BLaER1 treated with 17β-estradiol and CSF1 and Interleukin-3, amounts not matched to agents 10 nM and 100 nM (cell line): Measurements from ENCODE around the gene TVP23A.
"Not testable (repeated sequence)": the region's sequence is repeated elsewhere in the genome, so short reads cannot be mapped to it uniquely, and the experiment has no call there.

ENCODE experiments used
- H3K27ac ChIP-seq, 11 experiments: shearing (Covaris generic); formaldehyde crosslinking; 2 replicates each; pipeline ENCODE4 v1.8.1; 2022
- H3K27me3 ChIP-seq, 11 experiments: shearing (Covaris generic); formaldehyde crosslinking; 2 replicates each; pipeline ENCODE4 v1.8.1; 2022
- H3K36me3 ChIP-seq, 11 experiments: shearing (Covaris generic); formaldehyde crosslinking; 2 replicates each; pipeline ENCODE4 v1.8.1; 2022
- H3K4me1 ChIP-seq, 10 experiments: shearing (Covaris generic); formaldehyde crosslinking; 2 replicates each; pipeline ENCODE4 v1.8.1; 2022
- H3K4me2 ChIP-seq, 11 experiments: shearing (Covaris generic); formaldehyde crosslinking; 2 replicates each; pipeline ENCODE4 v1.8.1; 2022
- H3K4me3 ChIP-seq, 10 experiments: shearing (Covaris generic); formaldehyde crosslinking; 2 replicates each; pipeline ENCODE4 v1.8.1; 2022
- H3K9ac ChIP-seq, 11 experiments: shearing (Covaris generic); formaldehyde crosslinking; 2 replicates each; pipeline ENCODE4 v1.8.1; 2022
- H3K9me3 ChIP-seq, 11 experiments: shearing (Covaris generic); formaldehyde crosslinking; replicated peaks in 1 of 11; 2 replicates each; pipeline ENCODE4 v1.8.1; 2022
- H4K20me1 ChIP-seq, 11 experiments: shearing (Covaris generic); formaldehyde crosslinking; 2 replicates each; pipeline ENCODE4 v1.8.1; 2022
- Cebpa-rat ChIP-seq, 11 experiments: shearing (Covaris generic); IDR thresholded peaks; 2 replicates each; pipeline ENCODE4 v1.8.1; 2022

Gene TVP23A

DNA sequence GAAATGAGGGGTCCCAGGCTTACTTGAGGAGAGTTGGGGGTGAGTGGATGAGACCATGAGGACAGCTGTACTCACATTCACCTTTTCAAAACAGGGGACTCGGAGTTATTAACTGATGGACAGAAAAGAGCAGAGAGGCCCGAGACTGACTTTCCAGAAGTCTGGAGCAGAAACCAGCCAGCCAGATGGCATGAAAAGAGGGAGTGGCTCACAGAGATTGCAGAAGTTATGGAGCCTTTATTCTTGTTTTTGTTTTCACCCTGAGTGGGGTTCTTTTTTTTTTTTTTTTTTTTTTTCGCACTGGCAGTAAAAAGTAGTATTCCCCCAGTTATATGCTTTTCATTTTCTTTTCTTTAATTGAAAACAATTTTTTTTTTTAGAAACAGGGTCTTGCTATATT lies 18.9 kb downstream of the TVP23A start:
- TF ChIP-seq Cebpa-rat (IDR thresholded peaks at IDR 0.05): no peak
- peaks cover 0 to 4% (median 0%) of the 10 kb centered on the region in 11 experiments; a peak in 1 of 22 replicates for H3K9me3 ChIP-seq
- H3K4me2 ChIP-seq: peak overlapping the region in 4 of 11 experiments; percentile 10 to 68 (median 37); a peak in 6 of 22 replicates
- no peaks in the 10 kb centered on the region for H3K36me3 ChIP-seq
- no peaks in the 10 kb centered on the region for H3K27me3 ChIP-seq
- no peak overlapping the region for H3K4me3 ChIP-seq
- no peaks in the 10 kb centered on the region for H4K20me1 ChIP-seq
- H3K27ac ChIP-seq: peak overlapping the region in 1 of 11 experiments; percentile 13; a peak in 3 of 22 replicates
- H3K4me1 ChIP-seq: peaks cover 0 to 34% (median 2%) of the 10 kb centered on the region in 10 experiments; a peak in 9 of 20 replicates
- H3K9ac ChIP-seq: no peak overlapping the region

DNA sequence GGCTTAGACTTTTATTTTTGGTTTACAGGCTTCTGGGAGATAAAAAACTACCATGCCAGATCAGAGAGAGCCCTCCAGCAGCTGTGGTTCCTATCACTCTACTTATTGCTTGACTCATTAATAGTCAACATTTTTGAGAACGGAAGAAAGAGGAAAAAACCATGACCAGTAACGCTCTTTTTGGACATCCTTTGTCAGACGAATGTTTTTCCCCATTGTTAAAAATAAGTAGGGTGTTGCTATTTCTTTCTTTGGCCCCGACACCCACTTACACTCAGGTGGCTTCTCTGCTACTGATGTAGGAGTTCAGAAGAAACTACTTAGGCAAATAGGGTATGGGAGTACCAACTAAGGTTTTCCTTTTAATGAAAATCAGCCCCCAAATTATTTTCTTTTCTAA lies 27.5 kb downstream of the TVP23A start:
- Histone ChIP-seq H3K4me2 (peak overlapping the region; percentile 3 to 75 (median 20); a peak in 16 of 22 replicates), H3K36me3 (no peaks in the 10 kb centered on the region), H3K4me3 (no peak overlapping the region), H3K27ac (peak overlapping the region in 1 of 11 experiments; percentile 12; a peak in 1 of 22 replicates), H3K27me3 (no peaks in the 10 kb centered on the region), H3K9me3 (peaks cover 0 to 33% (median 19%) of the 10 kb centered on the region in 11 experiments; a peak in 16 of 22 replicates), H4K20me1 (no peaks in the 10 kb centered on the region), H3K4me1 (peaks cover 18 to 30% (median 25%) of the 10 kb centered on the region in 10 experiments), H3K9ac (no peak overlapping the region)
- TF ChIP-seq Cebpa-rat (IDR thresholded peaks at IDR 0.05): no peak

DNA sequence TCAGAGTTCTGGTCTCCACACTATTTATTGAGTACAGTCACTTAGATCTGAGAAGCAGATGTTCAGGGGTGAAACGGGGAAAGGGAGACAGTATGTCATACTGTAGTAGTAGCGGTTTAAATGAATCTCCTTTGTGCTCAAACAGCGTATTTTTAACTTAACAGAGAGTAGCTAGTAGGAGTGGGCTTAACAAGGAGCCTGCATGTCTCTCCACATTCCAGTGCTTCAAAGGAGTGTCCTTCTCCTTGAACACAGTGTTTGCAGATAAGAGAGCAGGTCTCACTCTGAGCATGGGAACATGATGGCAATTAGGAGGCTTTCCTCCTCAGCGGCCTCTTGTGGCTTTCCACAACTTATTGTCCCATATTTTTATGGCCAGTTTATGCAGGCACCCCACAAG lies 30.0 kb downstream of the TVP23A start:
- not testable (repeated sequence) for H4K20me1 ChIP-seq, H3K4me3 ChIP-seq, H3K36me3 ChIP-seq, H3K27me3 ChIP-seq, H3K9ac ChIP-seq, H3K27ac ChIP-seq
- Histone ChIP-seq H3K4me2 (peak overlapping the region in 3 of 11 experiments; percentile 4 to 28 (median 22); a peak in 1 of 22 replicates), H3K9me3 (peaks cover 0 to 33% (median 19%) of the 10 kb centered on the region in 11 experiments; a peak in 16 of 22 replicates), H3K4me1 (peaks cover 15 to 30% (median 25%) of the 10 kb centered on the region in 10 experiments)

DNA sequence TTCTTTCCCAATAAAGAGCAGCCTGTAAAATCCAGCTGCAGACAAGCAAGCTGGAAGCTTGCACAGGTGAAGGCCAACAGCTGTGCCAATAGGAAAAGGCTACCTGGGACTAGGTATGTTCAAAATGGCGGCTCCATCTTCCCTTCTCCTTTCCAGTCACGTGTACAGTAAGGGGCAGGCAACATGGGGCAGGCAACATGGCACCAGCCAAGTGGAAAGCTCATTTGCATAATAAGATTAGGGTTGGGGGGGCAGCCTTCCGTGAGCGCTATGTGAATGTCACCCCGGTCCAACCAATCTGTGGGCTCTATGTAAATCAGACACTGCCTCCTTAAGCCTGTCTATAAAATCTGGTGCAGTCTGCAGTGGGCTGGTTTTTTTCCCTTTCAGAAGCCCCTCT lies 31.3 kb downstream of the TVP23A start:
- H3K4me2 ChIP-seq: no peak overlapping the region
- H3K9ac ChIP-seq: no peak overlapping the region
- no peaks in the 10 kb centered on the region for H4K20me1 ChIP-seq
- H3K4me1 ChIP-seq: peaks cover 7 to 32% (median 22%) of the 10 kb centered on the region in 10 experiments
- H3K4me3 ChIP-seq: no peak overlapping the region
- no peaks in the 10 kb centered on the region for H3K36me3 ChIP-seq
- peaks cover 0 to 29% (median 19%) of the 10 kb centered on the region in 11 experiments; a peak in 16 of 22 replicates for H3K9me3 ChIP-seq
- H3K27ac ChIP-seq: no peak overlapping the region
- TF ChIP-seq Cebpa-rat (IDR thresholded peaks at IDR 0.05): no peak
- no peaks in the 10 kb centered on the region for H3K27me3 ChIP-seq

DNA sequence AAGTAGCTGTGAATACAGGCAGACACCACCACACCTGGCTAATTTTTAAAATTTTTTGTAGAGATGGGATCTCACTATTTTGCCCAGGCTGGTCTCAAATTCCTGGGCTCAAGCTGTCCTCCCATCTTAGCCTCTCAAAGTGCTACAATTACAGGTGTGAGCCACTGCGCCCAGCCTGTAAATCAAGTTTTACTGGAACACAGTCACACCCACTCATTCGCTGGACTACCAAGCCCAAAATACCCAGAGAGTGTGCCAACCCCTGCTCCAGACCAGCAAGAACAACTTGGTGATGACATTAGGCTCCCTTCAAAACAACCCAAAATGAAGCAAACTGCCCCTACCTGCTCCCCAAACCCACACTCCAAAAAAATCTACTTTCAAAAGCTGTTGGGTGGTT lies 36.0 kb downstream of the TVP23A start:
- Histone ChIP-seq H3K27me3 (no peaks in the 10 kb centered on the region), H3K4me1 (peaks cover 0 to 29% (median 18%) of the 10 kb centered on the region in 10 experiments; a peak in 14 of 20 replicates), H4K20me1 (no peaks in the 10 kb centered on the region), H3K36me3 (no peaks in the 10 kb centered on the region), H3K9me3 (peaks cover 0 to 9% (median 0%) of the 10 kb centered on the region in 11 experiments; a peak in 2 of 22 replicates), H3K27ac (no peak overlapping the region), H3K9ac (no peak overlapping the region), H3K4me2 (peak overlapping the region in 3 of 11 experiments; percentile 8 to 26 (median 10); a peak in 1 of 22 replicates), H3K4me3 (no peak overlapping the region)
- no peak for TF ChIP-seq Cebpa-rat (IDR thresholded peaks at IDR 0.05)

DNA sequence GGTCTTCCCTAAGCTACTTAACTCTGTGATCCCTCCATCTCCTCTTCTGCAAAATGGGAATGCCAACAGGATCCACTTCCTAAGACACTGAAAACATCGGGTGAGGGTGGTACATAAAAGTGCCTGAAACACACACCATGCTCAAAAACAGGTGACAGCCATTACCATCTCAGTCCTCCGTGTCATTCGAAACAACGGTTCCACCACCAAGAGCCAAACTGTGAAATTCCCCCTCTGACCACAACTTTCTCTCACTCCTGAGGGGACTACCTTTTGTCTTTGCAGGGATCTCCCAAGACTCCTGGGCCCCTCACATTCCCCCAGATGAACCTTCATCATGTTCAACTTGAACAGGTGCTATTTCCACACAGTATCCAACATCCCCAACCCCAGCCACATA lies 38.0 kb downstream of the TVP23A start:
- no peak overlapping the region for H3K9ac ChIP-seq
- H3K4me3 ChIP-seq: no peak overlapping the region
- H3K4me2 ChIP-seq: no peak overlapping the region; a peak in 1 of 22 replicates
- no peaks in the 10 kb centered on the region for H3K27me3 ChIP-seq
- no peaks in the 10 kb centered on the region for H3K9me3 ChIP-seq
- no peak overlapping the region for H3K27ac ChIP-seq
- no peak for TF ChIP-seq Cebpa-rat (IDR thresholded peaks at IDR 0.05)
- peaks cover 0 to 49% (median 37%) of the 10 kb centered on the region in 10 experiments; a peak in 16 of 20 replicates for H3K4me1 ChIP-seq
- H4K20me1 ChIP-seq: no peaks in the 10 kb centered on the region
- no peaks in the 10 kb centered on the region for H3K36me3 ChIP-seq

DNA sequence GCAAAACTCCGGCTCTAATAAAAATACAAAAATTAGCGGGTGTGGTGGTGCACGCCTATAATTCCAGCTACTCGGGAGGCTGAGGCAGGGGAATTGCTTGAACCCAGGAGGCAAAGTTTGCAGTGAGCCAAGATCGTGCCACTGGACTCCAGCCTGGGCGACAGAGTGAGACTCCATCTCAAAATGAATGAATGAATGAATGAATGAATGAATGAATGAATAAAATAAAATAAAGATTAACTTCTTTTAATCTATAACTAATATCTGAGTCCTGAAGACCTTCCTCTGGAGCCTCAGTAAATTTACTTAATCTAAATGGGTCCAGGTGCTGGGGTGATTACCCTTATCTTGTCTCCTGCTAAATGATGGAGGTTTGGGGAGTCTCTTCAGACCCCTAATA lies 38.7 kb downstream of the TVP23A start:
- not testable (repeated sequence) for H3K36me3 ChIP-seq, H3K9me3 ChIP-seq, H3K4me2 ChIP-seq, H3K9ac ChIP-seq, H3K4me3 ChIP-seq, H3K27ac ChIP-seq, H3K27me3 ChIP-seq, H4K20me1 ChIP-seq
- peaks cover 4 to 57% (median 43%) of the 10 kb centered on the region in 10 experiments for H3K4me1 ChIP-seq

DNA sequence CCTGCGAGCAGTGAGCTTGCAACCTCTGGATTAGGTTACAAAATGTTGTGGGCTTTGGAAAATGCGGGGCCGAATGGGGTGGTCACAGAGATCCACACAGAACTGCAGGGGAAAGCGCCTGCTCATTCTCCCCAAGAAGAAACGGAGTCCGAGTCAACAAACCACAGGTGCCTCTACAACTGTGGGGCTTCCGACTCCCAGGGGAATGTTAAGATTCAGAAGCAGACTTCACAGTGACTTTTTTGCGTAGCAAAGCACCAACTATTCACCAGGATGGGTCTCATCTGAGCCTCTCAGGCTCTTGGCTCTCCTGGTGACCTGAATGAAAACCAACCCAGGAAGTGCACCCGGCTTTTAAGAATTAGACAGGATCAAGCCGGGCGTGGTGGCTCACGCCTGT lies 41.2 kb downstream of the TVP23A start:
- Histone ChIP-seq H3K27ac (no peak overlapping the region), H3K27me3 (no peaks in the 10 kb centered on the region), H3K36me3 (no peaks in the 10 kb centered on the region), H3K4me3 (no peak overlapping the region), H3K9ac (no peak overlapping the region; a peak in 1 of 22 replicates), H3K4me1 (peaks cover 23 to 56% (median 47%) of the 10 kb centered on the region in 10 experiments), H4K20me1 (no peaks in the 10 kb centered on the region), H3K9me3 (no peaks in the 10 kb centered on the region), H3K4me2 (peak overlapping the region in 10 of 11 experiments; percentile 9 to 77 (median 55); a peak in 18 of 22 replicates)
- no peak for TF ChIP-seq Cebpa-rat (IDR thresholded peaks at IDR 0.05)

DNA sequence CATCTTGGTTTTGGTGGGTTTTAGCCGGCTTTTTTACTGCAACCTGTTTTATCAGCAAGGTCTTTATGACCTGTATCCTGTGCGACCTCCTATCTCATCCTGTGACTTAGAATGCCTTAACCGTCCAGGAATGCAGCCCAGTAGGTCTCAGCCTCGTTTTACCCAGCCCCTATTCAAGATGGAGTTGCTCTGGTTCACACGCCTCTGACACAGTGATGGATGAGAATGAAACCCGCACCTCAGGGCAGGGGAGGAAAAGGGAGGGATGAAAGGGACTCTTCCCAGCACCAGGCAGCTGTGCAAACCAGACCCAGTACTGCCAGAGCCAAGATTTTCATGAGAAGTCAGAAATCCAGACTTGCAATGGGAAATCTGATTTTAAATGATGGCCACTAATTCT lies 41.7 kb downstream of the TVP23A start:
- H3K27ac ChIP-seq, H3K4me3 ChIP-seq, H3K9me3 ChIP-seq, H3K9ac ChIP-seq, H4K20me1 ChIP-seq, H3K27me3 ChIP-seq, H3K36me3 ChIP-seq: not testable (repeated sequence)
- peak overlapping the region in 10 of 11 experiments; percentile 9 to 77 (median 55); a peak in 18 of 22 replicates for H3K4me2 ChIP-seq
- H3K4me1 ChIP-seq: peaks cover 25 to 60% (median 48%) of the 10 kb centered on the region in 10 experiments

DNA sequence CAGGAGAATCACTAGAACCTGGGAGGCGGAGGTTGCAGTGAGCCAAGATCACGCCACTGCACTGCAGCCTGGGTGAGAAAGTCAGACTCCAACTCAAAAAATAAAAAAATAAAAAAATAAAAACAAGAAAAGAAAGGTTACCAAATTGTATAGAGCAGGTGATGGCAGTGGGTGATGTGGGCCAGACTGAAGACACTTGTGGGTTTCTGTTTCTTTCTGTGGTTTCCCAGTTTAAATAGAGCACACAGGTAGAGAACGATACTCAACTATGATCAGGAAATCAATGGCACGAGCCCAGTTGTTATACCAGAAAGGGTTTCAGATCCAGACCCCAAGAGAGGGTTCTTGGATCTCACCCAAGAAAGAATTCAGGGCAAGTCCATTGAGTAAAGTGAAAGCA lies 42.3 kb downstream of the TVP23A start:
- Histone ChIP-seq H3K4me1 (peaks cover 31 to 66% (median 53%) of the 10 kb centered on the region in 10 experiments), H3K4me2 (peak overlapping the region in 7 of 11 experiments; percentile 27 to 77 (median 60); a peak in 15 of 22 replicates), H3K9ac (no peak overlapping the region), H3K4me3 (no peak overlapping the region), H3K27ac (no peak overlapping the region), H3K9me3 (no peaks in the 10 kb centered on the region), H3K36me3 (no peaks in the 10 kb centered on the region), H3K27me3 (no peaks in the 10 kb centered on the region), H4K20me1 (no peaks in the 10 kb centered on the region)
- TF ChIP-seq Cebpa-rat (IDR thresholded peaks at IDR 0.05): no peak
